HepG2 (cell line): ENCODE measurements around the gene DPP3. TPM values are rescaled to one million over a fixed set of nuclear protein-coding genes. Genes with fewer than 3 reads are reported as not detected.

Experiments
- CBFB ChIP-seq: sonication (generic); formaldehyde crosslinking; IDR thresholded peaks from 2 replicates; pipeline ENCODE4 v1.4.0; 2020; ENCODE audit warnings: missing genetic modification reagents
- CCAR2 ChIP-seq: fragments of 200-400 bp; formaldehyde crosslinking; optimal IDR thresholded peaks from 2 replicates; pipeline ENCODE3; 2018; ENCODE audit warnings: low read depth, mild to moderate bottlenecking, low read length, moderate library complexity
- DDIT3 ChIP-seq: sonication (generic); formaldehyde crosslinking; IDR thresholded peaks from 2 replicates; pipeline ENCODE4 v1.4.0; 2020; ENCODE audit warnings: mild to moderate bottlenecking, missing genetic modification reagents
- FOXC1 ChIP-seq: sonication (generic); formaldehyde crosslinking; IDR thresholded peaks from 2 replicates; pipeline ENCODE4 v1.8.0; 2022; ENCODE audit warnings: mild to moderate bottlenecking, missing genetic modification reagents, borderline replicate concordance
- KDM2A ChIP-seq: sonication (generic); formaldehyde crosslinking; IDR thresholded peaks from 2 replicates; pipeline ENCODE4 v1.4.0; 2020; ENCODE audit warnings: low read depth, missing genetic modification reagents, borderline replicate concordance
- KDM6A ChIP-seq: IDR thresholded peaks from 2 replicates; pipeline ENCODE4 v1.6.1; 2016; ENCODE audit warnings: low read depth
- MEIS1 ChIP-seq: sonication (generic); formaldehyde crosslinking; IDR thresholded peaks from 2 replicates; pipeline ENCODE4 v1.9.0; 2021; ENCODE audit warnings: mild to moderate bottlenecking, missing genetic modification reagents, moderate library complexity, borderline replicate concordance
- PLRG1 ChIP-seq: fragments of 450-650 bp; conservative IDR thresholded peaks from 2 replicates; pipeline ENCODE4 v1.6.1; 2016
- PRPF4 ChIP-seq: fragments of 200-400 bp; formaldehyde crosslinking; IDR thresholded peaks from 2 replicates; pipeline ENCODE4 v1.6.1; 2016; ENCODE audit warnings: low read length, low read depth; ENCODE audit not compliant: poor library complexity, severe bottlenecking
- RCOR2 ChIP-seq: IDR thresholded peaks from 2 replicates; pipeline ENCODE4 v1.6.1; 2016; ENCODE audit warnings: missing biosample characterization, missing genetic modification reagents
- RFX3 ChIP-seq: IDR thresholded peaks from 2 replicates; pipeline ENCODE4 v1.6.1; 2016; ENCODE audit warnings: missing biosample characterization, missing genetic modification reagents
- RXRA ChIP-seq: sonication (generic); formaldehyde crosslinking; IDR thresholded peaks from 2 replicates; pipeline ENCODE4 v1.5.1; 2020; ENCODE audit warnings: missing genetic modification reagents
- SAP130 ChIP-seq: IDR thresholded peaks from 2 replicates; pipeline ENCODE4 v1.6.1; 2016; ENCODE audit warnings: low read depth
- SMC3 ChIP-seq: IDR thresholded peaks from 2 replicates; pipeline ENCODE4 v1.6.1; 2011; ENCODE audit warnings: low read length, improper control_type of control experiment
- SP5 ChIP-seq: IDR thresholded peaks from 2 replicates; pipeline ENCODE4 v1.6.1; 2016; ENCODE audit warnings: low read depth, borderline replicate concordance
- STAT5B ChIP-seq: sonication (generic); formaldehyde crosslinking; IDR thresholded peaks from 2 replicates; pipeline ENCODE4 v1.4.0; 2020; ENCODE audit warnings: missing genetic modification reagents
- TGIF2 ChIP-seq: IDR thresholded peaks from 2 replicates; pipeline ENCODE4 v1.6.1; 2016; ENCODE audit warnings: control low read depth, missing compliant biosample characterization
- TMF1 ChIP-seq: sonication (generic); formaldehyde crosslinking; IDR thresholded peaks from 2 replicates; pipeline ENCODE4 v1.8.1; 2022; ENCODE audit warnings: low read depth, missing genetic modification reagents
- ZC3H13 ChIP-seq: sonication (generic); formaldehyde crosslinking; IDR thresholded peaks from 2 replicates; pipeline ENCODE4 v1.8.1; 2023; ENCODE audit warnings: mild to moderate bottlenecking, missing genetic modification reagents, moderate library complexity
- ZNF124 ChIP-seq: sonication (generic); formaldehyde crosslinking; IDR thresholded peaks from 2 replicates; pipeline ENCODE4 v1.4.0; 2020; ENCODE audit warnings: missing genetic modification reagents
- ZNF264 ChIP-seq: sonication (generic); formaldehyde crosslinking; IDR thresholded peaks from 2 replicates; pipeline ENCODE4 v1.4.0; 2020; ENCODE audit warnings: missing genetic modification reagents
- ZNF333 ChIP-seq: sonication (generic); formaldehyde crosslinking; IDR thresholded peaks from 2 replicates; pipeline ENCODE4 v1.4.0; 2020; ENCODE audit warnings: mild to moderate bottlenecking, missing genetic modification reagents, borderline replicate concordance
- ZNF33B ChIP-seq: sonication (generic); formaldehyde crosslinking; IDR thresholded peaks from 2 replicates; pipeline ENCODE4 v1.5.1; 2020; ENCODE audit warnings: mild to moderate bottlenecking, missing genetic modification reagents
- ZNF460 ChIP-seq: sonication (generic); formaldehyde crosslinking; IDR thresholded peaks from 2 replicates; pipeline ENCODE4 v1.5.1; 2020; ENCODE audit warnings: missing genetic modification reagents, mild to moderate bottlenecking, borderline replicate concordance
- ZNF569 ChIP-seq: sonication (generic); formaldehyde crosslinking; IDR thresholded peaks from 2 replicates; pipeline ENCODE4 v1.5.0; 2020; ENCODE audit warnings: mild to moderate bottlenecking, missing genetic modification reagents, moderate library complexity, borderline replicate concordance
- ZNF713 ChIP-seq: sonication (generic); formaldehyde crosslinking; IDR thresholded peaks from 2 replicates; pipeline ENCODE4 v1.4.0; 2020; ENCODE audit warnings: mild to moderate bottlenecking, missing genetic modification reagents
- ZNF841 ChIP-seq: sonication (generic); formaldehyde crosslinking; IDR thresholded peaks from 2 replicates; pipeline ENCODE4 v1.8.1; 2023; ENCODE audit warnings: missing genetic modification reagents, borderline replicate concordance
- polyA plus RNA-seq, 8 experiments: library from polyadenylated mRNA; depleted of rRNA in 3 of 8; stranded (reverse) in 7 of 8; unstranded in 1 of 8; fragments of >200 nt; fragmentation: Illumina TruSeq in 4 of 8; extraction: Trizol in 4 of 8; gene quantifications; 2 replicates each; pipeline versions ENCODE4 v1.2.1 to v1.2.3, GENCODE V29; 2011 to 2016; ENCODE audit warnings: low read depth in 4 of 8, missing spikeins in 1 of 8, mixed read lengths in 1 of 8; ENCODE audit not compliant: insufficient read depth in 1 of 8
- total RNA-seq, 5 experiments: library from RNA; depleted of rRNA; stranded (reverse); fragments of >200 nt; fragmentation: Illumina TruSeq; extraction: Trizol; gene quantifications; 2 replicates each; pipeline ENCODE4 v1.2.3, GENCODE V29; 2016; ENCODE audit warnings: low read depth in 1 of 5
- TF ChIP-seq, protein P1 (sequence below): sonication (generic); formaldehyde crosslinking; IDR thresholded peaks from 2 replicates; pipeline ENCODE4 v1.8.0; 2022; ENCODE audit warnings: mild to moderate bottlenecking, missing genetic modification reagents, moderate library complexity
- TF ChIP-seq, protein P2 (sequence below): IDR thresholded peaks from 2 replicates; pipeline ENCODE4 v1.6.1; 2018; ENCODE audit warnings: missing genetic modification reagents

The DPP3 gene
- total and polyA plus RNA-seq, 2 of the 13 experiments (the other 11 are each of a cell fraction or from before 2014, with no cell fraction given), result 38.4 to 59.8 TPM

DNA sequence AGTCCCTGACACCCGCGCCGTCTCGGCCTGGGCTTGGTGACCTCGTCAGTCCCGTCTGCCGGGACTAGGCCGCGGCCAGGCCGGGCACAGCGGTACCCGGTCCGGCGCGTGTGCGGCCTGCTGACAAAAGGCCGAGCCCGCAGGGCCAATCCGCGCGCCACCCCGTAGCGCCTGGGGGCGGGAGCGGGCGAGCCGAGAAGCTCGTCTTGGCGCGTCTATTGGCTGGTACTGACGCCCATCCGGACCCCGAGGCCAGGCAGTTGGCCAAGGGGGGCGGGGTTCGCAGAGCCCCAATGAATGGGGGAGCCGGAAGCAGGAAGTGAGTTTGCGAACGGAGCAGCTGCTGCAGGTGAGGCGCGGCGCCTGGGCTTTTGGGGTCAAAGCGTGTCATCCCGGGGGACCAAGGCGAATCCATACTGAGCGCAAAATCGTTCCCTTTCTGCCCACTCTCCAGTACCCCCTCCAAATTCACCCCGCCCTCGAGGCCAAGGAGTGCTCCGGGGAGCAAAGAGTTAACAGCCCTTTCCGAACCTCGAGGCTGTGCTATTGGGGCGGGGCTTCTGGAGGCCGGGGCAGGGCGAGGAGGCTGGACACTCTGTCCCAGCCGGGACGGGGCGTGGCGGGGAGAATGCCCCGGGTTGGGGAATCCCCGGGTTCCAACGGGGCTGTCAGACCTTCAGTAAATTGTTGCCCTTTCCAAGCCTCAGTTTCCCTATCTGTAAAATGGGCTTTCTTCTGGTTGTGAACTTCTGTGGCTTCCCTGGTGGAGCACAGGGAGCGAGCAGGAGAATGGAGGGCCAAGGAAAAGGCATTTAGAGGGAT lies at the start of gene DPP3 (continued):
- TF ChIP-seq ZNF569 (CRISPR knock-in tag) (no peak; the same call in 1 of the 2 replicates), RXRA (CRISPR knock-in tag) (peak; percentile 76; the same call in 1 of the 2 replicates), SP5 (CRISPR knock-in tag) (peak; percentile 52; the same call in 1 of the 2 replicates), ZNF460 (CRISPR knock-in tag) (no peak), CCAR2 (no peak), SAP130 (CRISPR knock-in tag) (peak; percentile 96), ZNF333 (CRISPR knock-in tag) (peak; percentile 61; the same call in 1 of the 2 replicates), ZNF713 (CRISPR knock-in tag) (no peak), PRPF4 (no peak), MEIS1 (CRISPR knock-in tag) (peak; percentile 74; the same call in 1 of the 2 replicates), ZNF33B (CRISPR knock-in tag) (no peak), STAT5B (CRISPR knock-in tag) (0 out of 2 replicates have a peak, but pooled peaks have one; percentile 21), RCOR2 (CRISPR knock-in tag) (peak; percentile 75; the same call in 1 of the 2 replicates), ZC3H13 (peak; percentile 81; the same call in 1 of the 2 replicates), RFX3 (CRISPR knock-in tag) (no peak), ZNF124 (CRISPR knock-in tag) (no peak; the same call in 1 of the 2 replicates), KDM6A (CRISPR knock-in tag) (no peak), KDM2A (CRISPR knock-in tag) (peak; percentile 94), CBFB (peak; percentile 67; the same call in 1 of the 2 replicates), TMF1 (peak; percentile 91), SMC3 (no peak), TGIF2 (CRISPR knock-in tag) (peak; percentile 67; the same call in 1 of the 2 replicates), ZNF841 (CRISPR knock-in tag) (no peak), ZNF264 (CRISPR knock-in tag) (no peak), DDIT3 (CRISPR knock-in tag) (no peak), PLRG1 (no peak), FOXC1 (peak; percentile 56; the same call in 1 of the 2 replicates)
- TF ChIP-seq, protein P1, sequence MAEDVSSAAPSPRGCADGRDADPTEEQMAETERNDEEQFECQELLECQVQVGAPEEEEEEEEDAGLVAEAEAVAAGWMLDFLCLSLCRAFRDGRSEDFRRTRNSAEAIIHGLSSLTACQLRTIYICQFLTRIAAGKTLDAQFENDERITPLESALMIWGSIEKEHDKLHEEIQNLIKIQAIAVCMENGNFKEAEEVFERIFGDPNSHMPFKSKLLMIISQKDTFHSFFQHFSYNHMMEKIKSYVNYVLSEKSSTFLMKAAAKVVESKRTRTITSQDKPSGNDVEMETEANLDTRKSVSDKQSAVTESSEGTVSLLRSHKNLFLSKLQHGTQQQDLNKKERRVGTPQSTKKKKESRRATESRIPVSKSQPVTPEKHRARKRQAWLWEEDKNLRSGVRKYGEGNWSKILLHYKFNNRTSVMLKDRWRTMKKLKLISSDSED (CRISPR knock-in tag), result no peak
- TF ChIP-seq, protein P2, sequence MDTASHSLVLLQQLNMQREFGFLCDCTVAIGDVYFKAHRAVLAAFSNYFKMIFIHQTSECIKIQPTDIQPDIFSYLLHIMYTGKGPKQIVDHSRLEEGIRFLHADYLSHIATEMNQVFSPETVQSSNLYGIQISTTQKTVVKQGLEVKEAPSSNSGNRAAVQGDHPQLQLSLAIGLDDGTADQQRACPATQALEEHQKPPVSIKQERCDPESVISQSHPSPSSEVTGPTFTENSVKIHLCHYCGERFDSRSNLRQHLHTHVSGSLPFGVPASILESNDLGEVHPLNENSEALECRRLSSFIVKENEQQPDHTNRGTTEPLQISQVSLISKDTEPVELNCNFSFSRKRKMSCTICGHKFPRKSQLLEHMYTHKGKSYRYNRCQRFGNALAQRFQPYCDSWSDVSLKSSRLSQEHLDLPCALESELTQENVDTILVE (CRISPR knock-in tag), result peak; percentile 66; the same call in 1 of the 2 replicates
